K562 treated with DMSO at 1 percent for 12 hours (cell line): Measurements from ENCODE around the gene SAMD3. TPM values are rescaled to one million over a fixed set of nuclear protein-coding genes. Genes with fewer than 3 reads are reported as not detected.

Experiments
- total RNA-seq: library from RNA; unstranded; fragments of 300-600 nt; gene quantifications from 2 replicates; pipeline ENCODE4 v1.2.3, GENCODE V29; 2022; ENCODE audit not compliant: insufficient read depth

Gene SAMD3
- total RNA-seq = not detected in 2 replicates

GRCh38 chr6:130222775-130223174 is at the start of gene SAMD3:
TSS of gene SAMD3 (minus strand) at chr6:130222951. CDS start at chr6:130215273, 7,678 bp downstream.

Other genes starting within 250 kb of the SAMD3 start
- 0.81 and 2.9 TPM in 2 replicates for gene L3MBTL3, start 204.4 kb downstream of the SAMD3 start, total RNA-seq
- not detected in 2 replicates for gene TMEM200A, start 143.1 kb upstream of the SAMD3 start, total RNA-seq